SU-DHL-6 (cell line): ENCODE results near the gene ZFP3.
"Not testable (repeated sequence)": the region's sequence is repeated elsewhere in the genome, so short reads cannot be mapped to it uniquely, and the experiment has no call there.

Experiments used
- H2AFZ ChIP-seq: fragments of 200-600 bp; sonication (generic); 2 replicates; pipeline ENCODE4 v1.6.1; 2014; ENCODE audit warnings: low read depth, mild to moderate bottlenecking, moderate library complexity, mixed read lengths, antibody characterized with exemption, low read length; ENCODE audit not compliant: severe bottlenecking
- H3F3A ChIP-seq: fragments of 200-600 bp; shearing (Covaris generic); 2 replicates; pipeline ENCODE4 v1.6.0; 2016; ENCODE audit warnings: antibody characterized with exemption, mild to moderate bottlenecking; ENCODE audit not compliant: insufficient read depth
- H3K27ac ChIP-seq: fragments of 200-600 bp; sonication (generic); 2 replicates; pipeline ENCODE4 v1.5.1; 2016; ENCODE audit warnings: low read depth, mild to moderate bottlenecking, low read length, moderate library complexity, mixed read lengths
- H3K27me3 ChIP-seq: fragments of 200-600 bp; sonication (generic), shearing (Covaris generic); 2 replicates; pipeline ENCODE4 v1.6.0; 2014; ENCODE audit warnings: mild to moderate bottlenecking, low read length
- H3K36me3 ChIP-seq: fragments of 200-600 bp; sonication (generic); 2 replicates; pipeline ENCODE4 v1.6.1; 2014; ENCODE audit warnings: mild to moderate bottlenecking, low read length, mixed read lengths
- H3K4me2 ChIP-seq: fragments of 300-600, 200-600 bp; shearing (Covaris generic), sonication (generic); 2 replicates; pipeline ENCODE4 v1.6.0; 2014; ENCODE audit warnings: low read length, low read depth, mild to moderate bottlenecking; ENCODE audit not compliant: poor library complexity, severe bottlenecking
- H3K4me3 ChIP-seq: fragments of 200-600 bp; sonication (generic); 2 replicates; pipeline ENCODE4 v1.5.1; 2014; ENCODE audit warnings: antibody characterized with exemption, low read length, mild to moderate bottlenecking, mixed read lengths; ENCODE audit not compliant: insufficient read depth, poor library complexity, severe bottlenecking
- H3K79me2 ChIP-seq: fragments of 200-600 bp; sonication (generic); 2 replicates; pipeline ENCODE4 v1.6.1; 2014; ENCODE audit warnings: mild to moderate bottlenecking, low read length, moderate library complexity; ENCODE audit not compliant: insufficient read depth
- H3K9ac ChIP-seq: fragments of 200-600 bp; sonication (generic); 2 replicates; pipeline ENCODE4 v1.7.0; 2014; ENCODE audit warnings: mild to moderate bottlenecking, low read length
- H3K9me2 ChIP-seq: fragments of 200-600 bp; sonication (generic); replicated peaks from 2 replicates; pipeline ENCODE4 v1.6.1; 2014; ENCODE audit warnings: low read length; ENCODE audit not compliant: insufficient read depth
- H3K9me3 ChIP-seq: fragments of 200-600 bp; sonication (generic); 2 replicates; pipeline ENCODE4 v1.6.1; 2014; ENCODE audit warnings: low read length, mixed read lengths; ENCODE audit not compliant: insufficient read depth
- H4K20me1 ChIP-seq: fragments of 200-600 bp; sonication (generic); 2 replicates; pipeline ENCODE4 v1.6.1; 2014; ENCODE audit warnings: low read depth, mild to moderate bottlenecking, antibody characterized with exemption, low read length, moderate library complexity, mixed read lengths
- EZH2phosphoT487 ChIP-seq: fragments of 200-600 bp; sonication (generic), shearing (Covaris generic); conservative IDR thresholded peaks from 2 replicates; pipeline ENCODE4 v1.6.1; 2018; ENCODE audit warnings: mild to moderate bottlenecking, antibody characterized with exemption, low read length, moderate library complexity, mixed read lengths
- TF ChIP-seq, protein P1 (sequence below): fragments of 200-600 bp; sonication (generic); IDR thresholded peaks from one replicate; pipeline ENCODE4 v1.5.1; 2017; ENCODE audit warnings: antibody characterized with exemption, mild to moderate bottlenecking, low read length, moderate library complexity; ENCODE audit not compliant: insufficient read depth, poor library complexity, severe bottlenecking

Gene ZFP3

DNA sequence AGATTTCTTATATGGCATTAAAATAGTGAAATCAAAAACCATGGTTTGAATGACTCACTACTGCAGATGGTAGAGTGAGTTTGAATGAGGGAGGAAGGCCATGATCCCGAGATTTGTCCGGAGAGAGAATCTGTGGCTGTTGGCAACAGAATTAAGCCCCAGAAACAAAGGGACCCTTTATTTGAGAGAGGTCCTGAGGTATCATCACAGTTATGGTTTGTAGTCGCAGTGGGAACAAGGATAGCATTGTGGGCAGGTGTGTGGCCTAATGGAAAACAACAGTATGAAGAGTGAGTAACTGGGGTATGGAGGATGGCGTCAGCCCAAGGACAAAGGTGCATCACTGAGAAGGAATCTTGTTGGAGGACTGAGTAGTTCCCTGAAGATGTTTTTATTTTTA is 8.5 kb upstream of the ZFP3 start:
- H3K9ac ChIP-seq: no peak overlapping the region
- H3K36me3 ChIP-seq: no peaks in the 10 kb centered on the region
- H4K20me1 ChIP-seq: no peaks in the 10 kb centered on the region
- H3K79me2 ChIP-seq: no peaks in the 10 kb centered on the region
- H3K27me3 ChIP-seq: no peaks in the 10 kb centered on the region
- no peaks in the 10 kb centered on the region for H3F3A ChIP-seq
- no peaks in the 10 kb centered on the region for H3K9me2 ChIP-seq
- TF ChIP-seq, protein P1, sequence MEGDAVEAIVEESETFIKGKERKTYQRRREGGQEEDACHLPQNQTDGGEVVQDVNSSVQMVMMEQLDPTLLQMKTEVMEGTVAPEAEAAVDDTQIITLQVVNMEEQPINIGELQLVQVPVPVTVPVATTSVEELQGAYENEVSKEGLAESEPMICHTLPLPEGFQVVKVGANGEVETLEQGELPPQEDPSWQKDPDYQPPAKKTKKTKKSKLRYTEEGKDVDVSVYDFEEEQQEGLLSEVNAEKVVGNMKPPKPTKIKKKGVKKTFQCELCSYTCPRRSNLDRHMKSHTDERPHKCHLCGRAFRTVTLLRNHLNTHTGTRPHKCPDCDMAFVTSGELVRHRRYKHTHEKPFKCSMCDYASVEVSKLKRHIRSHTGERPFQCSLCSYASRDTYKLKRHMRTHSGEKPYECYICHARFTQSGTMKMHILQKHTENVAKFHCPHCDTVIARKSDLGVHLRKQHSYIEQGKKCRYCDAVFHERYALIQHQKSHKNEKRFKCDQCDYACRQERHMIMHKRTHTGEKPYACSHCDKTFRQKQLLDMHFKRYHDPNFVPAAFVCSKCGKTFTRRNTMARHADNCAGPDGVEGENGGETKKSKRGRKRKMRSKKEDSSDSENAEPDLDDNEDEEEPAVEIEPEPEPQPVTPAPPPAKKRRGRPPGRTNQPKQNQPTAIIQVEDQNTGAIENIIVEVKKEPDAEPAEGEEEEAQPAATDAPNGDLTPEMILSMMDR: no peak
- TF ChIP-seq EZH2phosphoT487: no peak
- no peak overlapping the region for H2AFZ ChIP-seq
- no peak overlapping the region for H3K4me3 ChIP-seq
- no peak overlapping the region for H3K27ac ChIP-seq
- no peaks in the 10 kb centered on the region for H3K9me3 ChIP-seq
- H3K4me2 ChIP-seq: no peak overlapping the region

DNA sequence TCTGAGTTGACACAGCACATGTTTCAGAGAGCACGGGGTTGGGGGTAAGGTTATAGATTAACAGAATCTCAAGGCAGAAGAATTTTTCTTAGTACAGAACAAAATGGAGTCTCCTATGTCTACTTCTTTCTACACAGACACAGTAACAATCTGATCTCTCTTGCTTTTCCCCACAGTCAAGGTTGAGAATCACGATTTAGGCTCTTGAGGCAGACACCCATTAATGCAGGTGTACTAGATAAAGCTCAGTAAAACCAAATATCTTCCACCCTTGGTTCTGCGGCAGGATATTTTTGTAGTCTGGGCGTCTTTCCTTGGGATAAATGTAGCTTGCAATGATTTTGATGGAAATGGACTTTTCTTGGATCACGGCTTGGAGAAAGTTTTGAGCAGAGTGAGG is 2.8 kb upstream of the ZFP3 start:
- H3K79me2 ChIP-seq, H2AFZ ChIP-seq, H4K20me1 ChIP-seq, H3K9me3 ChIP-seq, H3K4me3 ChIP-seq, H3K4me2 ChIP-seq, H3K27ac ChIP-seq, H3F3A ChIP-seq, H3K9me2 ChIP-seq, H3K27me3 ChIP-seq, H3K36me3 ChIP-seq, H3K9ac ChIP-seq: not testable (repeated sequence)

DNA sequence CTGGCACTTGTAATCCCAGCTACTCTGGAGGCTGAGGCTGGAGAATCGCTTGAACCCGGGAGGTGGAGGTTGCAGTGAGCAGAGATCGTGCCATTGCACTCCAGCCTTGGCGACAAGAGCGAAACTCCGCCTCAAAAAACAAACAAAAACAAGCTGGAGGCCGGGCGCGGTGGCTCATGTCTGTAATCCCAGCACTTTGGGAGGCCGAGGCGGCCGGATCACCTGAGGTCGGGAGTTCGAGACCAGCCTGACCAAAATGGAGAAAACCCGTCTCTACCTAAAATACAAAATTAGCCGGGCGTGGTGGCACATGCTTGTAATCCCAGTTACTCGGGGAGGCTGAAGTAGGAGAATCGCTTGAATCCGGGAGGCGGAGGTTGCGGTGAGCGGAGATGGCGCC is 992 bp upstream of the ZFP3 start:
- not testable (repeated sequence) for H3K4me3 ChIP-seq, H3K79me2 ChIP-seq, H3F3A ChIP-seq, H3K4me2 ChIP-seq, H3K9me2 ChIP-seq, H4K20me1 ChIP-seq, H3K36me3 ChIP-seq, H2AFZ ChIP-seq, H3K27me3 ChIP-seq, H3K27ac ChIP-seq, H3K9me3 ChIP-seq, H3K9ac ChIP-seq

DNA sequence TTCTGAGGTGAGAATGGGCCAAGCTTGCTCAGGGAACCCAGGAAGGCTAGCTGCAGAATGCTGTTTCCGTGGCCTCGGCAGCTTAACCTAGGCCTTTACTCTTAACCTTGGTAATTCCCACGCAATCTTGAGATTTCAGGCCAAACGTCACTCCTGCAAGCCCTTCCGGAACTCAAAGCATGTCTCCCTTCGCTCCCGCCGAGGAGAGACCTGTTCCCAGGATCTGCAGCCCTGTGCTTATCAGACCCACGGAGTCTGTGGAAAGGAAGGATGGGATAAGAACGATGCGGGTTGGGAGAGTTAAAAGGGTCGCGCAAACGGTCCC is 524 bp upstream of the ZFP3 start:
- H2AFZ ChIP-seq: no peak overlapping the region
- no peak overlapping the region for H3K4me2 ChIP-seq
- no peak overlapping the region for H3K9ac ChIP-seq
- TF ChIP-seq, protein P1: no peak
- TF ChIP-seq EZH2phosphoT487: no peak
- no peaks in the 10 kb centered on the region for H3K36me3 ChIP-seq
- no peaks in the 10 kb centered on the region for H3K79me2 ChIP-seq
- H3K4me3 ChIP-seq: no peak overlapping the region
- no peaks in the 10 kb centered on the region for H3K9me2 ChIP-seq
- no peaks in the 10 kb centered on the region for H3F3A ChIP-seq
- H4K20me1 ChIP-seq: no peaks in the 10 kb centered on the region
- H3K9me3 ChIP-seq: no peaks in the 10 kb centered on the region
- no peaks in the 10 kb centered on the region for H3K27me3 ChIP-seq
- H3K27ac ChIP-seq: no peak overlapping the region
